ENCODE results near the gene SLC25A15.

Gene SLC25A15

GRCh38 chr13:40789275-40790153 is at the start of gene SLC25A15:
TSS of gene SLC25A15 (plus strand) at chr13:40789611. CDS start at chr13:40793227, 3,616 bp downstream.
- peak within 1 kb of the TSS; percentile 65 for H3K9ac ChIP-seq (ENCODE audit: low read depth, low read length)
- H3K36me3 ChIP-seq (ENCODE audit: control insufficient read depth, insufficient read depth, low read length): no peaks in the 10 kb centered on the region
- peak within 1 kb of the TSS; percentile 36 for H3K4me3 ChIP-seq (ENCODE audit: low read depth, low read length)

GRCh38 chr13:40749327-40749726 is 40.1 kb upstream of the SLC25A15 start:
- H3K27me3 ChIP-seq (ENCODE audit: control insufficient read depth, insufficient read depth, low read length): no peaks in the 10 kb centered on the region
- H3K9ac ChIP-seq (ENCODE audit: low read depth, low read length): no peak overlapping the region
- H3K36me3 ChIP-seq (ENCODE audit: control insufficient read depth, insufficient read depth, low read length): no peaks in the 10 kb centered on the region
- no peaks in the 10 kb centered on the region for H3K4me1 ChIP-seq (ENCODE audit: control insufficient read depth, insufficient read depth, low read length)
- H3K9me3 ChIP-seq (ENCODE audit: control insufficient read depth, insufficient read depth, low read length): no peaks in the 10 kb centered on the region
- no peak overlapping the region for H3K4me3 ChIP-seq (ENCODE audit: low read depth, low read length)

More at GRCh38 chr13:40789275-40790153, at the start of gene SLC25A15:
- H3K27me3 ChIP-seq (ENCODE audit: control insufficient read depth, insufficient read depth, low read length): no peaks in the 10 kb centered on the region
- H3K9me3 ChIP-seq (ENCODE audit: control insufficient read depth, insufficient read depth, low read length): no peaks in the 10 kb centered on the region
- H3K4me1 ChIP-seq (ENCODE audit: control insufficient read depth, insufficient read depth, low read length): peaks cover 2% of the 10 kb centered on the region

- H3K27me3 ChIP-seq (ENCODE audit: control insufficient read depth, insufficient read depth, low read length): no peaks in the 10 kb centered on the region
- H3K4me3 ChIP-seq (ENCODE audit: low read depth, low read length): no peak overlapping the region
- H3K9ac ChIP-seq (ENCODE audit: low read depth, low read length): no peak overlapping the region
- no peaks in the 10 kb centered on the region for H3K36me3 ChIP-seq (ENCODE audit: control insufficient read depth, insufficient read depth, low read length)
- H3K9me3 ChIP-seq (ENCODE audit: control insufficient read depth, insufficient read depth, low read length): no peaks in the 10 kb centered on the region
- H3K4me1 ChIP-seq (ENCODE audit: control insufficient read depth, insufficient read depth, low read length): no peaks in the 10 kb centered on the region
Observed at GRCh38 chr13:40755082-40755700, 34.2 kb upstream of the SLC25A15 start.

GRCh38 chr13:40756042-40756441 is 33.4 kb upstream of the SLC25A15 start:
- H3K36me3 ChIP-seq (ENCODE audit: control insufficient read depth, insufficient read depth, low read length): no peaks in the 10 kb centered on the region
- no peak overlapping the region for H3K4me3 ChIP-seq (ENCODE audit: low read depth, low read length)
- H3K9ac ChIP-seq (ENCODE audit: low read depth, low read length): no peak overlapping the region

GRCh38 chr13:40758811-40759210 is 30.6 kb upstream of the SLC25A15 start:
- Histone ChIP-seq H3K9me3 (ENCODE audit: control insufficient read depth, insufficient read depth, low read length) (no peaks in the 10 kb centered on the region), H3K27me3 (ENCODE audit: control insufficient read depth, insufficient read depth, low read length) (no peaks in the 10 kb centered on the region), H3K36me3 (ENCODE audit: control insufficient read depth, insufficient read depth, low read length) (no peaks in the 10 kb centered on the region), H3K4me1 (ENCODE audit: control insufficient read depth, insufficient read depth, low read length) (no peaks in the 10 kb centered on the region), H3K4me3 (ENCODE audit: low read depth, low read length) (no peak overlapping the region), H3K9ac (ENCODE audit: low read depth, low read length) (no peak overlapping the region)

More at GRCh38 chr13:40756042-40756441, 33.4 kb upstream of the SLC25A15 start:
- Histone ChIP-seq H3K27me3 (ENCODE audit: control insufficient read depth, insufficient read depth, low read length) (no peaks in the 10 kb centered on the region), H3K4me1 (ENCODE audit: control insufficient read depth, insufficient read depth, low read length) (no peaks in the 10 kb centered on the region), H3K9me3 (ENCODE audit: control insufficient read depth, insufficient read depth, low read length) (no peaks in the 10 kb centered on the region)

- Histone ChIP-seq H3K9ac (ENCODE audit: low read depth, low read length) (no peak overlapping the region), H3K4me3 (ENCODE audit: low read depth, low read length) (no peak overlapping the region), H3K36me3 (ENCODE audit: control insufficient read depth, insufficient read depth, low read length) (no peaks in the 10 kb centered on the region)
Observed at GRCh38 chr13:40762849-40763248, 26.6 kb upstream of the SLC25A15 start.

GRCh38 chr13:40764587-40765403 is 24.6 kb upstream of the SLC25A15 start:
- H3K36me3 ChIP-seq (ENCODE audit: control insufficient read depth, insufficient read depth, low read length): no peaks in the 10 kb centered on the region
- H3K9ac ChIP-seq (ENCODE audit: low read depth, low read length): no peak overlapping the region
- H3K9me3 ChIP-seq (ENCODE audit: control insufficient read depth, insufficient read depth, low read length): no peaks in the 10 kb centered on the region
- H3K4me1 ChIP-seq (ENCODE audit: control insufficient read depth, insufficient read depth, low read length): no peaks in the 10 kb centered on the region
- H3K27me3 ChIP-seq (ENCODE audit: control insufficient read depth, insufficient read depth, low read length): no peaks in the 10 kb centered on the region
- H3K4me3 ChIP-seq (ENCODE audit: low read depth, low read length): no peak overlapping the region

More at GRCh38 chr13:40762849-40763248, 26.6 kb upstream of the SLC25A15 start:
- no peaks in the 10 kb centered on the region for H3K27me3 ChIP-seq (ENCODE audit: control insufficient read depth, insufficient read depth, low read length)
- H3K9me3 ChIP-seq (ENCODE audit: control insufficient read depth, insufficient read depth, low read length): no peaks in the 10 kb centered on the region
- no peaks in the 10 kb centered on the region for H3K4me1 ChIP-seq (ENCODE audit: control insufficient read depth, insufficient read depth, low read length)

- Histone ChIP-seq H3K9ac (ENCODE audit: low read depth, low read length) (no peak overlapping the region), H3K4me1 (ENCODE audit: control insufficient read depth, insufficient read depth, low read length) (no peaks in the 10 kb centered on the region), H3K27me3 (ENCODE audit: control insufficient read depth, insufficient read depth, low read length) (no peaks in the 10 kb centered on the region), H3K9me3 (ENCODE audit: control insufficient read depth, insufficient read depth, low read length) (no peaks in the 10 kb centered on the region), H3K36me3 (ENCODE audit: control insufficient read depth, insufficient read depth, low read length) (no peaks in the 10 kb centered on the region), H3K4me3 (ENCODE audit: low read depth, low read length) (no peak overlapping the region)
Observed at GRCh38 chr13:40765602-40766001, 23.8 kb upstream of the SLC25A15 start.

- Histone ChIP-seq H3K9ac (ENCODE audit: low read depth, low read length) (no peak overlapping the region), H3K9me3 (ENCODE audit: control insufficient read depth, insufficient read depth, low read length) (no peaks in the 10 kb centered on the region), H3K4me3 (ENCODE audit: low read depth, low read length) (peak overlapping the region; percentile 97), H3K27me3 (ENCODE audit: control insufficient read depth, insufficient read depth, low read length) (no peaks in the 10 kb centered on the region), H3K4me1 (ENCODE audit: control insufficient read depth, insufficient read depth, low read length) (no peaks in the 10 kb centered on the region), H3K36me3 (ENCODE audit: control insufficient read depth, insufficient read depth, low read length) (no peaks in the 10 kb centered on the region)
Observed at GRCh38 chr13:40769970-40770369, 19.4 kb upstream of the SLC25A15 start.

GRCh38 chr13:40770609-40770933 is 18.8 kb upstream of the SLC25A15 start:
- Histone ChIP-seq H3K9ac (ENCODE audit: low read depth, low read length) (peak overlapping the region; percentile 95), H3K4me3 (ENCODE audit: low read depth, low read length) (peak overlapping the region; percentile 97), H3K9me3 (ENCODE audit: control insufficient read depth, insufficient read depth, low read length) (no peaks in the 10 kb centered on the region), H3K27me3 (ENCODE audit: control insufficient read depth, insufficient read depth, low read length) (no peaks in the 10 kb centered on the region), H3K36me3 (ENCODE audit: control insufficient read depth, insufficient read depth, low read length) (no peaks in the 10 kb centered on the region), H3K4me1 (ENCODE audit: control insufficient read depth, insufficient read depth, low read length) (no peaks in the 10 kb centered on the region)

GRCh38 chr13:40770934-40771618 is 18.3 kb upstream of the SLC25A15 start, which contains the start of gene MRPS31:
TSS of gene MRPS31 (minus strand) at chr13:40771190. CDS start at chr13:40771136, 54 bp downstream.
- H3K27me3 ChIP-seq (ENCODE audit: control insufficient read depth, insufficient read depth, low read length): no peaks in the 10 kb centered on the region
- H3K4me1 ChIP-seq (ENCODE audit: control insufficient read depth, insufficient read depth, low read length): no peaks in the 10 kb centered on the region
- H3K36me3 ChIP-seq (ENCODE audit: control insufficient read depth, insufficient read depth, low read length): no peaks in the 10 kb centered on the region
- H3K9ac ChIP-seq (ENCODE audit: low read depth, low read length): peak within 1 kb of the TSS; percentile 95
- H3K9me3 ChIP-seq (ENCODE audit: control insufficient read depth, insufficient read depth, low read length): no peaks in the 10 kb centered on the region
- peak within 1 kb of the TSS; percentile 97 for H3K4me3 ChIP-seq (ENCODE audit: low read depth, low read length)
